BJ (cell line): ENCODE data around the gene DPYD. TPM values are rescaled to one million over a fixed set of nuclear protein-coding genes. Genes with fewer than 3 reads are reported as not detected.

ENCODE experiments used
- CTCF ChIA-PET: fragments of 350-600 bp; formaldehyde crosslinking; extraction: SDS; loops from one replicate; lab custom pipeline; 2021; ENCODE audit warnings: antibody characterized with exemption, inconsistent platforms; lab: Yijun Ruan, JAX
- POLR2A ChIA-PET: fragments of 300-600 bp; sonication (Branson Sonifier 250); formaldehyde crosslinking; extraction: SDS; loops from one replicate; lab custom pipeline; 2021; ENCODE audit warnings: antibody characterized with exemption; lab: Charles Lee
- DNase-seq: peaks from one replicate; pipeline ENCODE4 v3.0.0-alpha.2; 2011; ENCODE audit warnings: low read depth
- H3K27me3 ChIP-seq: 2 replicates; pipeline ENCODE4 v1.6.0; 2011; ENCODE audit warnings: low read length; ENCODE audit not compliant: control insufficient read depth, insufficient read depth
- H3K36me3 ChIP-seq: 2 replicates; pipeline ENCODE4 v1.5.1; 2011; ENCODE audit warnings: low read length; ENCODE audit not compliant: control insufficient read depth, insufficient read depth
- H3K4me3 ChIP-seq: 2 replicates; pipeline ENCODE4 v1.5.1; 2011; ENCODE audit warnings: low read depth, mild to moderate bottlenecking, control low read depth, low read length
- CTCF ChIP-seq: IDR thresholded peaks from 2 replicates; pipeline ENCODE4 v1.5.1; 2011; ENCODE audit warnings: low read depth, mild to moderate bottlenecking, control low read depth, inconsistent platforms, low read length, moderate library complexity; ENCODE audit not compliant: insufficient read depth
- polyA plus RNA-seq: library from polyadenylated mRNA; depleted of rRNA; stranded (reverse); fragments of >200 nt; gene quantifications from 2 replicates; pipeline ENCODE4 v1.2.3, GENCODE V29; 2011

Gene DPYD
- polyA plus RNA-seq, 1 experiment = 13.1 TPM

DNA sequence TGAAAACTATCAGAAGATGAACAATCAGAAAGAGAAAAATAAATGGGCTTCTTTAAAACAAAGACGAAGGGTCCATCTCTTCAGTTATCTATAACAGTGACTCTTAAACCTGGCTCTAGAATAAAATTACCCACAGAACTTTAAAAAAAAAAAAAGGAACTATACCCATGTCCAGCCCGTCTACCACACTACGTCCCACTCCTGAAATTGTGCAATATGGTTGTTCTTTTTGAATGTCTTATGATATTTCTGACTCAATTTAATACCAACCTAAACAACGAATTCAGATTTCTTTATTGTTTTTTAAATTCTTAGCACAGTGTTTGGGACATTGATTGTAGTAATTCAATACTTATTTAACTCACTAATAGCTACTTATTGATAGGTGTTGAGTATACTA is 246.3 kb downstream of the DPYD start:
- Histone ChIP-seq H3K36me3 (no peaks in the 10 kb centered on the region), H3K4me3 (no peak overlapping the region), H3K27me3 (no peaks in the 10 kb centered on the region)
- TF ChIP-seq CTCF = no peak
- no peak for DNase-seq
- CTCF ChIA-PET = no interaction called here
- POLR2A ChIA-PET = no interaction called here

DNA sequence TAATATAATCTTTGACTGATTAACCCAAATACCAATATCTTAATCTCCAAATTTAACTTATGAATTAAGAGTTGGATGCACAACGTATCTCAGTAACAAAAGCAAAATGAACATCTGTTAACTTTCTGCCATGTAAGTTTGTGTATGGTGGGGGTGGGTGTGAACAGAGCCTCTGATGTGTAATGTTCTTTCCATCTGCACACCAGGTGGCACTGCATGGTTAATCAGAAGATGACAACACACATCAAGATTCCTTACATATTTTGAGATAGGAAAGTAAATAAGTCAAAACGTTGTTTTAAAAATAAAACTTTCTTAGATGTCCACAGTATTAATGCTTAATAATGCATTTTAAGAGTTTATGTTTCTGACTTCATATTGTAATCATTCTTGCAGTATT is 251.9 kb downstream of the DPYD start:
- CTCF ChIA-PET = interaction anchor here (0.7 kb wide), 1 partner anchor 45 kb away, joined by 5 read pairs; no protein-coding TSS in a partner anchor
- no peaks in the 10 kb centered on the region for H3K36me3 ChIP-seq
- H3K4me3 ChIP-seq = no peak overlapping the region
- H3K27me3 ChIP-seq = no peaks in the 10 kb centered on the region
- 0 out of 2 replicates have a peak, but pooled peaks have one; percentile 4 for TF ChIP-seq CTCF
- no peak for DNase-seq
- POLR2A ChIA-PET = no interaction called here

GRCh38 chr1:97660431-97661105 is 260.3 kb downstream of the DPYD start:
- ChIA-PET POLR2A (no interaction called here), CTCF (no interaction called here)
- no peak for DNase-seq
- H3K36me3 ChIP-seq = no peaks in the 10 kb centered on the region
- no peaks in the 10 kb centered on the region for H3K27me3 ChIP-seq
- TF ChIP-seq CTCF = no peak
- H3K4me3 ChIP-seq = no peak overlapping the region

- ChIA-PET CTCF (no interaction called here), POLR2A (no interaction called here)
- no peak for DNase-seq
- Histone ChIP-seq H3K4me3 (no peak overlapping the region), H3K36me3 (no peaks in the 10 kb centered on the region), H3K27me3 (no peaks in the 10 kb centered on the region)
- TF ChIP-seq CTCF = no peak
Observed at GRCh38 chr1:97654876-97655585, 265.8 kb downstream of the DPYD start.

DNA sequence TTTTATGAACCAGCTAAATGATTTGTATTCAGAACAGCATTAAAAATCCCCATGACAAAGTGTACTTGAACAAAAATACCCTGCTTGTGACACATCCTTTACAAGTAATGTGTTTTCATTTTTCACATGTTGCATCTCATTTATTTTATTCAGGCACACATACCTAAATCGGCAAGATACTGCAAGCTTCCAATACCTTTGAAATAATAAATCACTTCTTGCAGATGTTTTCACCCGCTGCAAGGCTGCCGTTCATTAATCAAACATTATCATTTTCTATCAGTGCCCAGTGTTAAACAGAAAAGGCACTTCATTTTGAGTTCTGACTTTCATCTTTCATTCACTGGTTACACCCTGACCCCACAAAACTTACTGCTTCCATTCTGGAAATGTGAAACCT is 269.6 kb downstream of the DPYD start:
- ChIA-PET POLR2A (interaction anchor here (0.6 kb wide), 1 partner anchor 11 kb away, joined by 4 read pairs; no protein-coding TSS in a partner anchor), CTCF (interaction anchor here (1.5 kb wide), 1 partner anchor 131 kb away, joined by 5 read pairs; no protein-coding TSS in a partner anchor)
- no peak for TF ChIP-seq CTCF
- no peak overlapping the region for H3K4me3 ChIP-seq
- no peaks in the 10 kb centered on the region for H3K36me3 ChIP-seq
- no peak for DNase-seq
- no peaks in the 10 kb centered on the region for H3K27me3 ChIP-seq
